Tibial nerve (tissue), 4 donors: Measurements from ENCODE around the gene TRNP1.

Experiments used
- EP300 ChIP-seq, 2 donors: sonication (generic); formaldehyde crosslinking; IDR thresholded peaks; one replicate each; pipeline ENCODE4 v1.6.1; 2017; ENCODE audit warnings: antibody characterized with exemption in 2 of 2, mild to moderate bottlenecking in 1 of 2
- POLR2A ChIP-seq, 2 donors: fragments of 450-650 bp; IDR thresholded peaks; one replicate each; pipeline ENCODE4 v1.6.1; 2017; ENCODE audit warnings: antibody characterized with exemption in 2 of 2, mild to moderate bottlenecking in 2 of 2, moderate library complexity in 2 of 2
- TF ChIP-seq, protein P1 (sequence below), 5 experiments: fragments of 200-600 bp in 3 of 5; fragments of 450-650 bp in 2 of 5; sonication (generic) in 3 of 5; IDR thresholded peaks; one replicate each; pipeline ENCODE4 v1.5.1; 2016 to 2019; ENCODE audit warnings: antibody characterized with exemption in 5 of 5, mild to moderate bottlenecking in 3 of 5, moderate library complexity in 2 of 5

DNA sequence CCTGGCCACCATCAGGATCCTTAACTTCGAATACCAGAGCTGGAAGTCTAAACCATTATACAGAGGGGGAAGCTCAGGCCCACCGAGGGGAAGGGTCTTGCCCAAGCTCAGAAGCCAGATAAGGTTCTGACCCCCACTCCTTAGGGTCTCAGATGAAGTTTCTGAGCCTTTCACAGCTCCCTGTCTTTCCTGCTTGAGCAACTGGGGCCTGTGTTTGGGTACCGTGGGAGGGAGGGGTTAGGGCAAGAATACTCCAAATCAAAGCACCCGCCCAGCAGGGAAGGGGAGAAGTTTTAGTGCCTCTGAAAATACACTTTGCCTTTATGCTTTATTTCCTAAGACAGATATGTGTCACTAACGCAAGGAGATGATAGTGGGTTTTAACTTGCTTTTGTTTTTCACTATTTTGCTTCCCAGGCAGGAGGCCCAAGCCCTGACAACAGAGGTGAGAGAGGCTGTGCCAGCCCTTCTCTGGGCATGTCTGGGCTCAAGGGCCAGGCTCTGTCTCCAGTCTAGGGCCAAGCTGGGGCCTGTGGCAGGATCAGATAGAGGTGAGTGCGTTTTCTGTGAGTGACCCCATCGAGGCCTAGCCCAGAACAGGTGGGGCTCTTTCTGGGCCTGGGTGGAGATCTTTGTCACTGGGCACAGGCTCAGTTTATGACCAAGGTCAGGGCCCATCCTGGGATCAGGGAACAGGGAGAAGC is 39.7 kb downstream of the TRNP1 start:
- TF ChIP-seq, protein P1, sequence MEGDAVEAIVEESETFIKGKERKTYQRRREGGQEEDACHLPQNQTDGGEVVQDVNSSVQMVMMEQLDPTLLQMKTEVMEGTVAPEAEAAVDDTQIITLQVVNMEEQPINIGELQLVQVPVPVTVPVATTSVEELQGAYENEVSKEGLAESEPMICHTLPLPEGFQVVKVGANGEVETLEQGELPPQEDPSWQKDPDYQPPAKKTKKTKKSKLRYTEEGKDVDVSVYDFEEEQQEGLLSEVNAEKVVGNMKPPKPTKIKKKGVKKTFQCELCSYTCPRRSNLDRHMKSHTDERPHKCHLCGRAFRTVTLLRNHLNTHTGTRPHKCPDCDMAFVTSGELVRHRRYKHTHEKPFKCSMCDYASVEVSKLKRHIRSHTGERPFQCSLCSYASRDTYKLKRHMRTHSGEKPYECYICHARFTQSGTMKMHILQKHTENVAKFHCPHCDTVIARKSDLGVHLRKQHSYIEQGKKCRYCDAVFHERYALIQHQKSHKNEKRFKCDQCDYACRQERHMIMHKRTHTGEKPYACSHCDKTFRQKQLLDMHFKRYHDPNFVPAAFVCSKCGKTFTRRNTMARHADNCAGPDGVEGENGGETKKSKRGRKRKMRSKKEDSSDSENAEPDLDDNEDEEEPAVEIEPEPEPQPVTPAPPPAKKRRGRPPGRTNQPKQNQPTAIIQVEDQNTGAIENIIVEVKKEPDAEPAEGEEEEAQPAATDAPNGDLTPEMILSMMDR (IDR thresholded peaks at IDR 0.05), result no peak
- TF ChIP-seq EP300 (IDR thresholded peaks at IDR 0.05) (no peak), POLR2A (IDR thresholded peaks at IDR 0.05) (no peak)
